CD4-positive, alpha-beta T cell (primary cell): ENCODE measurements around the gene C11orf21. TPM values are rescaled to one million over a fixed set of nuclear protein-coding genes. Genes with fewer than 3 reads are reported as not detected.
A peak's percentile ranks its signal among the peaks of the same experiment; 100 is the strongest.

Experiments used
- ATAC-seq: fragments of 200-7000 bp; cut with Tn5 transposase; one replicate; pipeline ENCODE4 v1.10.0; 2022; ENCODE audit warnings: mild to moderate bottlenecking; ENCODE audit not compliant: poor library complexity
- CTCF ChIA-PET: fragments of 350-600 bp; sonication (Branson Sonifier 250); formaldehyde crosslinking; loops from one replicate; lab custom pipeline; 2021; ENCODE audit warnings: antibody characterized with exemption, inconsistent platforms; lab: Charles Lee
- POLR2A ChIA-PET: fragments of 350-600 bp; sonication (Branson Sonifier 250); formaldehyde crosslinking; loops from one replicate; lab custom pipeline; 2021; ENCODE audit warnings: antibody characterized with exemption, inconsistent platforms; lab: Charles Lee
- DNase-seq, 14 experiments: peaks; one replicate each; pipeline ENCODE4 v3.0.0-alpha.2; 2013 to 2020; ENCODE audit warnings: mixed read lengths in 2 of 14
- H3K27ac ChIP-seq, 2 donors: one replicate each; pipeline versions ENCODE4 v1.5.1 to v1.7.0; 2013; ENCODE audit warnings: low read length in 2 of 2, low read depth in 1 of 2, mild to moderate bottlenecking in 1 of 2
- H3K27me3 ChIP-seq, 2 experiments: 1 replicate in 1 of 2; 2 replicates in 1 of 2; pipeline versions ENCODE4 v1.6.1 to v1.7.0; 2013; ENCODE audit warnings: low read length in 2 of 2, control low read depth in 1 of 2, mild to moderate bottlenecking in 1 of 2, moderate library complexity in 1 of 2; ENCODE audit not compliant: insufficient read depth in 2 of 2, control insufficient read depth in 1 of 2
- H3K36me3 ChIP-seq: one replicate; pipeline ENCODE4 v1.6.1; 2013; ENCODE audit warnings: low read length, control low read depth; ENCODE audit not compliant: insufficient read depth
- H3K4me1 ChIP-seq: one replicate; pipeline ENCODE4 v1.6.1; 2013; ENCODE audit warnings: low read length, control low read depth; ENCODE audit not compliant: insufficient read depth
- H3K4me3 ChIP-seq: one replicate; pipeline ENCODE4 v1.5.1; 2013; ENCODE audit warnings: mild to moderate bottlenecking, low read length, moderate library complexity
- H3K9me3 ChIP-seq, 2 experiments: 1 replicate in 1 of 2; 2 replicates in 1 of 2; pipeline versions ENCODE4 v1.6.1 to v1.7.0; 2013; ENCODE audit warnings: low read length in 2 of 2, mild to moderate bottlenecking in 2 of 2, control low read depth in 1 of 2, moderate library complexity in 1 of 2; ENCODE audit not compliant: control insufficient read depth in 1 of 2, insufficient read depth in 1 of 2
- H3K27ac Mint-ChIP-seq: one replicate; pipeline ENCODE4 v1.8.0; 2020; ENCODE audit warnings: mixed read lengths
- H3K27me3 Mint-ChIP-seq: one replicate; pipeline ENCODE4 v1.8.0; 2021; ENCODE audit warnings: mixed read lengths
- H3K36me3 Mint-ChIP-seq: one replicate; pipeline ENCODE4 v1.8.0; 2021; ENCODE audit warnings: low read depth, mixed read lengths
- H3K4me1 Mint-ChIP-seq: one replicate; pipeline ENCODE4 v1.8.0; 2021; ENCODE audit warnings: low read depth, mixed read lengths
- H3K4me3 Mint-ChIP-seq: one replicate; pipeline ENCODE4 v1.8.0; 2020; ENCODE audit warnings: mild to moderate bottlenecking, mixed read lengths
- H3K9me3 Mint-ChIP-seq: one replicate; pipeline ENCODE4 v1.8.0; 2020; ENCODE audit warnings: mixed read lengths
- CTCF ChIP-seq: fragments of 200-600 bp; IDR thresholded peaks from one replicate; pipeline ENCODE4 v1.8.0; 2022; ENCODE audit warnings: antibody characterized with exemption, mild to moderate bottlenecking
- intact Hi-C, 2 experiments: fragments of 100-400 bp; cut with DNase I in 1 of 2; cut with micrococcal nuclease in 1 of 2; formaldehyde crosslinking; loops; one replicate each; pipeline versions ENCODE4 v1.15.1 to v1.9.0; 2023 to 2025; cut with DNase I, micrococcal nuclease
- total RNA-seq, 174 experiments: library from RNA in 2 of 174; stranded (reverse) in 2 of 174; gene quantifications; one replicate each; pipeline ENCODE4 v1.2.3 and lab custom pipeline; 2021 to 2026

C11orf21 gene
- total RNA-seq, 2 experiments from 2014 or later: 71.2 to 71.7 TPM

DNA sequence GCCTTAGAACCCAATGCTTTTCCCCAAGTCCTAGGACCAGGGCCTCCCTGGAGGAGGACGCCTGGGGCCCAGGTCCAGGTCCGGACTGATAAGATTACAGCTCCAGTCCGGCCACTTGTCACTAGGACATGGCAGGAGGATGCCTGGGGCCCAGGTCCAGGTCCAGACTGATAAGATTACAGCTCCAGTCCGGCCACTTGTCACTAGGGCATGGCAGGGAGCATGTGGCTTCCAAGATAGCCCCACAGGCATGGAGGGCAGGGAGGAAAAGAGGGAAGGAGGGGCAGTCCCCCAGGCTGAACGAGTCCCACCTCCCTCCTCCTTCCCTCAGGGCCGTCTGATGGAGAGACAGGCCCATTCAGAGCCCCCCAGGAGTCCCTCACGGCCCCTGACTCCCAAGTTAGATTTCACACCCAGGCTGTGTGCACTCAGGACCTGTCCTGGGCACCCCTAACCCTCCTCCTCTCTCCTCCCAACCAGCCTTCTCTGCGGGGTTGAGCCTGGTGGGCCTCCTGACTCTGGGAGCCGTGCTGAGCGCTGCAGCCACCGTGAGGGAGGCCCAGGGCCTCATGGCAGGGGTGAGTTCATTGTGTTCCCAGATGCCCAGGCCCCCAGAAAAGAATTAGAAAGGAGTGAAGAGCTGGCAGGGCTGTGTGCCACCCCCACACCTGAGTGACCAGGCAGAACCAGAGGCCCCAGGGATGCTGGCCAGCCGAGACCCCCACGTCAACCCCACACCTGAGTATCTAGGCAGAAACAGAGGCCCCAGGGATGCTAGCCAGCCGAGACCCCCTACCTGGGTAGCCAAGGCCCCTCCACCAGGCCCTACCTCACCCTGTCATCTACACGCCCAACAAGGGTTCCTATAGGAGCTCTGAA lies 2.1 kb upstream of the C11orf21 start:
- ATAC-seq: no peak
- Histone ChIP-seq H3K4me1 (peaks cover 83% of the 10 kb centered on the region), H3K27ac (peak overlapping the region; percentile 69 to 78), H3K27me3 (no peaks in the 10 kb centered on the region), H3K9me3 (no peaks in the 10 kb centered on the region), H3K4me3 (peak overlapping the region; percentile 67), H3K36me3 (peaks cover 21% of the 10 kb centered on the region)
- Mint-ChIP-seq H3K4me3 (peak overlapping the region; percentile 96), H3K27ac (peak overlapping the region; percentile 94), H3K9me3 (no peaks in the 10 kb centered on the region), H3K4me1 (peaks cover 67% of the 10 kb centered on the region), H3K36me3 (peaks cover 16% of the 10 kb centered on the region), H3K27me3 (no peaks in the 10 kb centered on the region)
- POLR2A ChIA-PET: interaction anchor here (1.1 to 5.5 kb wide), 3 partner anchors 9 to 97 kb away, joined by 3 to 36 read pairs (median 3); partner anchors contain the start of genes CD81 and TSSC4
- intact Hi-C loops: loop anchor here (2.0 to 10.0 kb wide), 5 partner anchors 73 to 583 kb away; partner anchors contain the start of genes CD81 (in 1 of the 2), CDKN1C (in 1 of the 2) and TSSC4 (in 1 of the 2)
- CTCF ChIA-PET: interaction anchor here (1.7 to 6.4 kb wide), 2 partner anchors 96 to 116 kb away, joined by 5 to 89 read pairs; partner anchors contain the start of gene TSSC4
- TF ChIP-seq CTCF: no peak
- DNase-seq: peak in 1 of 14 experiments; percentile 15

- Mint-ChIP-seq H3K27me3 (no peaks in the 10 kb centered on the region), H3K36me3 (peaks cover 16% of the 10 kb centered on the region), H3K9me3 (no peaks in the 10 kb centered on the region), H3K4me1 (peaks cover 68% of the 10 kb centered on the region), H3K4me3 (peak overlapping the region; percentile 96), H3K27ac (peak overlapping the region; percentile 94)
- POLR2A ChIA-PET: interaction anchor here (1.3 to 5.5 kb wide), 6 partner anchors 9 to 97 kb away, joined by 3 to 36 read pairs (median 5); partner anchors contain the start of genes ASCL2, CD81 and TSSC4
- Histone ChIP-seq H3K4me1 (peaks cover 87% of the 10 kb centered on the region), H3K36me3 (peaks cover 29% of the 10 kb centered on the region), H3K9me3 (no peaks in the 10 kb centered on the region), H3K27me3 (no peaks in the 10 kb centered on the region), H3K4me3 (peak overlapping the region; percentile 67), H3K27ac (peak overlapping the region; percentile 69 to 78)
- CTCF ChIA-PET: interaction anchor here (6.4 kb wide), 1 partner anchor 117 kb away, joined by 89 read pairs; no protein-coding TSS in a partner anchor
- ATAC-seq (no peak), DNase-seq (peak in 3 of 14 experiments; percentile 26 to 34 (median 32))
- intact Hi-C loops: loop anchor here (5.0 to 10.0 kb wide), 4 partner anchors 74 to 584 kb away; partner anchors contain the start of genes CD81 (in 1 of the 2), CDKN1C (in 1 of the 2) and TSSC4 (in 1 of the 2)
- no peak for TF ChIP-seq CTCF
These were observed 1.3 kb upstream of the C11orf21 start for GRCh38 chr11:2302896-2303626.
